Omental fat pad (tissue), 4 donors: ENCODE results near the gene PITPNM3. TPM values are rescaled to one million over a fixed set of nuclear protein-coding genes. Genes with fewer than 3 reads are reported as not detected.
"Not testable (repeated sequence)": the region's sequence is repeated elsewhere in the genome, so short reads cannot be mapped to it uniquely, and the experiment has no call there.

Experiments used
- ATAC-seq: fragments of 150-250 bp; one replicate; pipeline ENCODE4 v1.9.1; 2016; ENCODE audit warnings: mild to moderate bottlenecking, moderate library complexity; ENCODE audit not compliant: low FRiP score
- DNase-seq: peaks from one replicate; pipeline ENCODE4 v3.0.0-alpha.2; 2019; ENCODE audit warnings: low spot score
- CTCF ChIP-seq, 3 donors: fragments of 450-650 bp; IDR thresholded peaks; one replicate each; pipeline ENCODE4 v1.5.1; 2016 to 2017; ENCODE audit warnings: antibody characterized with exemption in 3 of 3, mild to moderate bottlenecking in 3 of 3, moderate library complexity in 2 of 3
- total RNA-seq, 4 donors: library from RNA; depleted of rRNA; stranded (reverse); fragments of >200 nt; gene quantifications; one replicate each; pipeline ENCODE4 v1.1.0, GENCODE V29; 2016

The PITPNM3 gene
- total RNA-seq, 4 donors from 2014 or later = 0.82 to 3.5 (median 2.5) TPM

- no peak for TF ChIP-seq CTCF (IDR thresholded peaks at IDR 0.05)
- DNase-seq (no peak), ATAC-seq (no peak)
These were observed 19.2 kb upstream of the PITPNM3 start for GRCh38 chr17:6575596-6575988.

GRCh38 chr17:6574687-6575595 is 18.6 kb upstream of the PITPNM3 start:
- no peak for DNase-seq
- peak; percentile 82 for ATAC-seq
- TF ChIP-seq CTCF (IDR thresholded peaks at IDR 0.05) = no peak

GRCh38 chr17:6573982-6574686 is 17.8 kb upstream of the PITPNM3 start:
- no peak for DNase-seq
- ATAC-seq = no peak
- no peak for TF ChIP-seq CTCF (IDR thresholded peaks at IDR 0.05)

GRCh38 chr17:6573495-6573894 is 17.1 kb upstream of the PITPNM3 start:
- not testable (repeated sequence) for ATAC-seq, DNase-seq

- no peak for TF ChIP-seq CTCF (IDR thresholded peaks at IDR 0.05)
- no peak for ATAC-seq
- no peak for DNase-seq
These were observed 16.6 kb upstream of the PITPNM3 start for GRCh38 chr17:6572972-6573370.

GRCh38 chr17:6571452-6571781 is 15.1 kb upstream of the PITPNM3 start:
- ATAC-seq (no peak), DNase-seq (no peak)
- no peak for TF ChIP-seq CTCF (IDR thresholded peaks at IDR 0.05)

GRCh38 chr17:6570731-6571451 is 14.5 kb upstream of the PITPNM3 start:
- no peak for TF ChIP-seq CTCF (IDR thresholded peaks at IDR 0.05)
- DNase-seq (no peak), ATAC-seq (no peak)
